Testis (tissue), 3 donors: ENCODE results near the gene PPCS. TPM values are rescaled to one million over a fixed set of nuclear protein-coding genes. Genes with fewer than 3 reads are reported as not detected.

Experiments used
- DNase-seq: peaks from one replicate; pipeline ENCODE4 v3.0.0-alpha.2; 2019
- H3K27ac ChIP-seq, 2 donors: fragments of 200-600 bp; sonication (generic); one replicate each; pipeline ENCODE4 v1.5.1; 2019
- H3K27me3 ChIP-seq: fragments of 200-600 bp; sonication (generic); one replicate; pipeline ENCODE4 v1.5.1; 2019
- H3K36me3 ChIP-seq: fragments of 200-600 bp; sonication (generic); one replicate; pipeline ENCODE4 v1.5.1; 2017; ENCODE audit warnings: low read depth; ENCODE audit errors: missing control alignments
- H3K4me1 ChIP-seq: fragments of 200-600 bp; sonication (generic); one replicate; pipeline ENCODE4 v1.5.1; 2019
- H3K4me3 ChIP-seq, 2 donors: fragments of 200-600 bp; sonication (generic); one replicate each; pipeline ENCODE4 v1.5.1; 2017 to 2019
- H3K9me3 ChIP-seq: fragments of 200-600 bp; sonication (generic); one replicate; pipeline ENCODE4 v1.5.1; 2017
- POLR2A ChIP-seq: fragments of 450-650 bp; IDR thresholded peaks from one replicate; pipeline ENCODE4 v1.6.1; 2017; ENCODE audit warnings: antibody characterized with exemption, mild to moderate bottlenecking, moderate library complexity
- WGBS, 2 donors: methylation state at CpG; one replicate each; pipeline ENCODE4 v1.1.5; 2018; 5-methylcytosine and 5-hydroxymethylcytosine counted together
- intact Hi-C: fragments of 100-400 bp; cut with DNase I; formaldehyde crosslinking; loops from one replicate; pipeline ENCODE4 v1.15.1; 2023; ENCODE audit warnings: low total_unique reads
- polyA plus RNA-seq: library from polyadenylated mRNA; stranded (reverse); fragments of 350-450 nt; fragmentation: Illumina TruSeq; extraction: RNeasy Lipid Tissue Mini Kit (QIAGEN cat#74804); gene quantifications from one replicate; pipeline ENCODE4 v1.2.3, GENCODE V29; 2014; ENCODE audit warnings: low read depth, low replicate concordance; ENCODE audit not compliant: insufficient read depth
- total RNA-seq, 2 donors: library from RNA; depleted of rRNA; stranded (reverse); fragments of >200 nt; gene quantifications; one replicate each; pipeline ENCODE4 v1.2.3, GENCODE V29; 2016
- TF ChIP-seq, protein P1 (sequence below), 3 experiments: fragments of 450-650 bp in 2 of 3; fragments of 200-600 bp in 1 of 3; sonication (generic) in 1 of 3; IDR thresholded peaks; one replicate each; pipeline ENCODE4 v1.5.1; 2016 to 2019; ENCODE audit warnings: antibody characterized with exemption in 3 of 3, mild to moderate bottlenecking in 2 of 3, moderate library complexity in 1 of 3

Gene PPCS
- total and polyA plus RNA-seq, 3 donors from 2014 or later = 44.9 to 72.9 (median 56.7) TPM

DNA sequence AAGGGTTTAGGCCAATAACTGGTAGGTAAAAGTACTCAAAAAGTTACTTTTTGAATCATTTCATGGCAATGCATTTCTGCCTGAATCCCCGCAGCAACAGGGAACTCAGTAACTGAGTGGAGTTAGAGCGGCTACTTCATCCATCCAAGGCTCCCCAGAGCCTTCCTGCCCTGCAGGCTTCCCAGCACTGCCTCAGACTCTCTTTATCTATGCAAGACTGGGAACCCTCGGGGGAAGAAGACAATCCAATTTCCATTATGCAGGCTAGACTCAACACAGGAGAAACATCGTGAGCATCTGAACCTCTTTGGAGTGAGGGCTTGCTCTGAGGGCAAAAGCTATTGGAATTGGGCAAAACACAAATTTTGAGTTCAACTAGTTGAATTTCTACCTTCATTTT is 23.6 kb upstream of the PPCS start:
- H3K4me1 ChIP-seq = peaks cover 7% of the 10 kb centered on the region
- H3K4me3 ChIP-seq = no peak overlapping the region
- TF ChIP-seq, protein P1, sequence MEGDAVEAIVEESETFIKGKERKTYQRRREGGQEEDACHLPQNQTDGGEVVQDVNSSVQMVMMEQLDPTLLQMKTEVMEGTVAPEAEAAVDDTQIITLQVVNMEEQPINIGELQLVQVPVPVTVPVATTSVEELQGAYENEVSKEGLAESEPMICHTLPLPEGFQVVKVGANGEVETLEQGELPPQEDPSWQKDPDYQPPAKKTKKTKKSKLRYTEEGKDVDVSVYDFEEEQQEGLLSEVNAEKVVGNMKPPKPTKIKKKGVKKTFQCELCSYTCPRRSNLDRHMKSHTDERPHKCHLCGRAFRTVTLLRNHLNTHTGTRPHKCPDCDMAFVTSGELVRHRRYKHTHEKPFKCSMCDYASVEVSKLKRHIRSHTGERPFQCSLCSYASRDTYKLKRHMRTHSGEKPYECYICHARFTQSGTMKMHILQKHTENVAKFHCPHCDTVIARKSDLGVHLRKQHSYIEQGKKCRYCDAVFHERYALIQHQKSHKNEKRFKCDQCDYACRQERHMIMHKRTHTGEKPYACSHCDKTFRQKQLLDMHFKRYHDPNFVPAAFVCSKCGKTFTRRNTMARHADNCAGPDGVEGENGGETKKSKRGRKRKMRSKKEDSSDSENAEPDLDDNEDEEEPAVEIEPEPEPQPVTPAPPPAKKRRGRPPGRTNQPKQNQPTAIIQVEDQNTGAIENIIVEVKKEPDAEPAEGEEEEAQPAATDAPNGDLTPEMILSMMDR (IDR thresholded peaks at IDR 0.05) = no peak
- no peak for TF ChIP-seq POLR2A
- WGBS, 2 donors = 84 to 89% methylated on average over 4 of the region's 4 CpGs
- H3K27me3 ChIP-seq = no peaks in the 10 kb centered on the region
- DNase-seq = no peak
- H3K36me3 ChIP-seq = no peaks in the 10 kb centered on the region
- H3K27ac ChIP-seq = no peak overlapping the region
- no peaks in the 10 kb centered on the region for H3K9me3 ChIP-seq
- intact Hi-C loops = no loop called here

DNA sequence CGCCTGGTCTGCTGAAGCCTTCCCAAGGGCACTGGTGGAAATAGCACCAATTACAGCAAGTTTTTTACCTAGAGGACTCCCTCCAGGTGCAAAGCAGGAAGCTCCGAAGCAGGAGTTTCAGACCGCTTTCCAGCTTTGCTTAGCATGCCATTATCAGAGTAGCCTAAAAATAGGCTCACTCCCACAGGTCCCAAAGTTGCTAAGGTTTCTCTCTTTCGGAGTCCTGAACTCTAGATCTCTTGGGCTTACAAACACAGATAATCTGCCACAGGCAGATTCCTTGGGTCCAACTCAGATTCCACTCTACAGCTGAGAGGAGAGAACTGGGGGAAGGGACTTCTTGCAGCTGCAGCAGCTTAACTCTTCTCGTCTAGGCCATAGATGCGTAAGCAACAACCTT is 23.0 kb upstream of the PPCS start:
- WGBS, 2 donors = 58 to 69% methylated on average over 6 of the region's 6 CpGs
- Histone ChIP-seq H3K4me3 (no peak overlapping the region), H3K27me3 (no peaks in the 10 kb centered on the region), H3K9me3 (no peaks in the 10 kb centered on the region), H3K27ac (no peak overlapping the region), H3K36me3 (no peaks in the 10 kb centered on the region), H3K4me1 (peaks cover 7% of the 10 kb centered on the region)
- no peak for TF ChIP-seq POLR2A
- TF ChIP-seq, protein P1 (IDR thresholded peaks at IDR 0.05) = no peak
- DNase-seq = no peak
- intact Hi-C loops = no loop called here

DNA sequence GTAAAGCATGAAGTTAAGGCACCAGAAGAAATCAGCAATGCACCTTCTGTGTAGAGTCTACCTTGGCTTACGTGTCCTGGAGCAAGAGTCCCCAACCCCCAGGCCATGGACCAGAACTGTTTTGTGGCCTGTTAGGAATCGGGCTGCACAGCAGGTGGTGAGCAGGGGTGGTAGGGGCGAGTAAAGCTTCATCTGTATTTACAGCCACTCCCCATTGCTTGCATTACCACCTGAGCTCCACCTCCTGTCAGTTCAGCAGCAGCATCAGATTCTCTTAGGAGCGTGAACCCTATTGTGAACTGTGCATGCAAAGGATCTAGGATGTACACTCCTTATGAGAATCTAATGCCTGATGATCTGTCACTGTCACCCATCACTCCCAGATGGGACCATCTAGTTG is 22.0 kb upstream of the PPCS start:
- no peaks in the 10 kb centered on the region for H3K36me3 ChIP-seq
- H3K9me3 ChIP-seq = no peaks in the 10 kb centered on the region
- 96 to 100% methylated on average over 4 of the region's 4 CpGs for WGBS, 2 donors
- TF ChIP-seq POLR2A = no peak
- TF ChIP-seq, protein P1 (IDR thresholded peaks at IDR 0.05) = no peak
- no peak for DNase-seq
- H3K4me1 ChIP-seq = peaks cover 7% of the 10 kb centered on the region
- H3K27ac ChIP-seq = no peak overlapping the region
- H3K27me3 ChIP-seq = no peaks in the 10 kb centered on the region
- no peak overlapping the region for H3K4me3 ChIP-seq
- intact Hi-C loops = no loop called here

DNA sequence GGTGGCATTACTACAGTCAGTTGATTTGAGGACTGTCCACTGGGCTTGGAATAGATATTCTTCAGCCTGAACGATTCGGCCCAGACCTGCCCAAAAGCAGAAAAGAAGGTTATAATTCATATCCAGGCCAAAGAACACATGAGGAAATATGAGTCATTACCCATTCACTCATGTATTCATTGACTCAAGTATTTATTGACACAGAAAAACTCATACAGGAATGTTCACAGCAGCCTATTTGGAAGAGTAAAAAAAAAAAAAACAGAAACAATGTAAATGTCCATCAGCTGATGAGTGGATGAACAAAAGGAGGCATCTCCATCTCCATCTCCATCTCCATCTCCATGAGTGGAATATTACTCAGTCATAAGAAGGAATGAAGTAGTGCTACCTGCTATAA is 16.4 kb upstream of the PPCS start:
- WGBS, 2 donors = 80 to 96% methylated on average over 2 of the region's 2 CpGs
- no peaks in the 10 kb centered on the region for H3K4me1 ChIP-seq
- no peaks in the 10 kb centered on the region for H3K9me3 ChIP-seq
- intact Hi-C loops = no loop called here
- no peaks in the 10 kb centered on the region for H3K27me3 ChIP-seq
- H3K27ac ChIP-seq = no peak overlapping the region
- H3K4me3 ChIP-seq = no peak overlapping the region
- no peak for DNase-seq
- no peaks in the 10 kb centered on the region for H3K36me3 ChIP-seq
- TF ChIP-seq POLR2A = no peak
- TF ChIP-seq, protein P1 (IDR thresholded peaks at IDR 0.05) = no peak

DNA sequence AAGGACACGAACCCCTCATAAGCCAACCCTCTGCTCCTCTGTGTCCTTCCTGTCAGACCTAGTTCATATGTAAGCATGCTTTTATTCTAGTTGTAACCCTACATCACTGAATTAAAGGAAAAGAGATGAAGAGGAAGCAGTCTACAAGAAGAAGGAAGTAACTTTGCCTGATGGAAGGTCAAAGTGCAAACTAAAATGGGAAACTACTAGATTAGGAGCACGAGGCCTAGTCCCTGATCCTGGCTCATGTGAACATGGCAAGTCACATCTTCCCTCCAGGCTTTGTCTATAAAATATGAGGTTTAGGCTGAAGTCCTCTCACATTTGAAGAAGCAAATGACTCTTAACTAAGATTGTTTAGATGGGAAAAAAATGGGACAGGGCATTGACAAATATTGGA is 13.7 kb upstream of the PPCS start:
- WGBS, 2 donors = 57 to 58% methylated on average over 2 of the region's 2 CpGs
- Histone ChIP-seq H3K36me3 (no peaks in the 10 kb centered on the region), H3K4me3 (no peak overlapping the region), H3K4me1 (no peaks in the 10 kb centered on the region), H3K9me3 (no peaks in the 10 kb centered on the region), H3K27me3 (no peaks in the 10 kb centered on the region), H3K27ac (no peak overlapping the region)
- intact Hi-C loops = no loop called here
- TF ChIP-seq, protein P1 (IDR thresholded peaks at IDR 0.05) = no peak
- TF ChIP-seq POLR2A = no peak
- no peak for DNase-seq
